Measurements from ENCODE around the gene CTDSP2.
"Not testable (repeated sequence)": the region's sequence is repeated elsewhere in the genome, so short reads cannot be mapped to it uniquely, and the experiment has no call there.

Gene CTDSP2

DNA sequence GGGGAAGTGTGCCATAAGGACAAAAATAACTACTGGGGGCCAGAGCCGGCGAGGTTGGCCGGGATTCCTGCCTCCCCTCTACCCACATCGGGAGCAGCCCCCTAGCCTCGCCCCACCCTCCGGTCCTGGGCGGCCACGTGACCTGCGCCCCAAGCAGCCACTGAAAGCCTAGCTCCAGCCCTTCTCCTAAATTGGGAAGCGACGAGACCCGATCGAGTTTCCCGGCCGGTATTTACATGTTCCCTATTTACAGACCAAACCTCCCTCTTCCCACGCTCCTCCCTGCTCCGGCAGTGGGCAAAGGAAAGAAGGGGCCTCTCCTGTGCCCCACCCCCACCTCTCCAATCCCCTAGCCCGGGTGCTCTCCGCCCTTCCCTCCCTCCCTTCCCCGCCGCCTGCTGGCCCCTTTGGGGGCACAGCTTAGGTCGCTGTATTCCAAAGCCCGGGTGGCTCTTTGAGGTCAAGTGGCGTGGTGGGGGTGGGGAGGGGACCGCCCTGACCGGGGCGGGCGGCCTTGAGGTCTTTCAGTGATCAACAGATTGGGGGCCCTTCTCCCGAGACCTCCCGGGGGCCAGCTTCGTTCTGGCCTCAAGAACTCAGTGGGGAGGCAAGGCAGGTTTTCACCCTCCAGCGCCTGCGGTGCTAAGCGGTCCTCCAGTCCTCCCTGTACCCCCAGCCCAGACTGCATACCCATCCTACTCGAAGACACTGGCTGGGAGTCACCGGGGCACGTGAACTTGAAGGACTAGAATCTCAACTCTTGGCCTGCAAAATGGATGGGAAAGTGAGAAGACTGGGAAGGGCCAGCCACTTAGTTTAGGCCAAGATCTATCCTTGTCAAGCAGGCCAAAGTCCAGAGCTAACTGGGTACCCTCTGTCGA is 6.3 kb upstream of the CTDSP2 start:
- peak; percentile 48 for DNase-seq (ENCODE audit: low spot score)

DNA sequence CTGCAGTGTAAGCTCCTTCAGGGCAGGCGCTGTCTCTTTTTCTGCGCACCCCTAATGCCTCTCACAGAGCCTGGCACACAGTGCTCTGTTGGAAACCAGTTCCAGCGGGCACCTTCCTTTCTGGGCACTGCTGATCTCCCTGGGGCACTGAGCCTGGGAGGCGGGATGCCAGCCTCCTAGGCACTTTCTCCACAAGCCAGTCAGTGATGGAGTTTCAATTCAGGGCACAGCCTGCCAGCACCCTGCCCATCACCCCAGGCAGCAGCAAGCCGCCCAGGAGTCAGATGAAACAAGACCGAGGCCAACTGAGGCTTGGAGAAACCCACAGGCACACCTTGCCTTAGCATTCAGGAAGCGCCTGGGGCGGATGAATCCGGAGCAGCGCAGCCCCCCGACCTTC is 5.7 kb upstream of the CTDSP2 start:
- no peak for DNase-seq (ENCODE audit: low spot score)

DNA sequence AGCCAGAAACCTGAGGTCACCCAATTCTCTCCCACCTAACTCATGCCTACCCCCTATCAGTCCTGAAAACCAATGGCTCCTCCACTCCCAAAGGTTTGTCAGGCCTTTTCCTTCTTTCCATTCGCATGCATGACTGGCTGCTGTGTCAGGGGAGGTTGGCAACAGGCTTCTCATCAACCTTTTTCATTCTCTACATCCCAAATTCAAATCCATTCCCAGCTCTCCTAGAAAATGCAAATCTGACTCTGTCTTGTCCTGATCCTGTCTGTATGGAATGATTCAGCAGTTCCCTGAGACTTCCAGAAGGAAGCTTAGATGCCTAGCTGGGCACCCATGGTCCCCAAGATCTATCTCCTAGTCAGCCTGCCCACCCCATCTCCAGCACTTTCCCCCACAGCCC is 5.0 kb upstream of the CTDSP2 start:
- no peak for DNase-seq (ENCODE audit: low spot score)

GRCh38 chr12:57850854-57851430 is 4.4 kb upstream of the CTDSP2 start:
- peak; percentile 37 for DNase-seq (ENCODE audit: low spot score)

DNA sequence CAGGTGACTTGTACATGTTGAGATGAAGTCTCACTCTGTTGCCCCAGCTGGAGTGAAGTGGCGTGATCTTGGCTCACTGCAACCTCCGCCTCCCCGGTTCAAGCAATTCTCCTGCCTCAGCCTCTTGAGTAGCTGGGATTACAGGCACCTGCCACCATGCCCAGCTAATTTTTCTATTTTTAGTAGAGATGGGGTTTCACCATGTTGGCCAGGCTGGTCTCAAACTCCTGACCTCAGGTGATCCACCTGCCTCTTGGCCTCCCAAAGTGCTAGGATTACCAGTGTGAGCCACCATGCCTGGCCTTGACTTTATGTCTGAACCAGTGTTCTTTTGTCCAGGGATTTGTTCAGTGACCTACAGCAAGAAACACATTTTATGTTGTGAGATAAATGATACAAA is 2.9 kb upstream of the CTDSP2 start:
- DNase-seq (ENCODE audit: low spot score) = not testable (repeated sequence)

GRCh38 chr12:57849035-57849434 is 2.5 kb upstream of the CTDSP2 start:
- no peak for DNase-seq (ENCODE audit: low spot score)

DNA sequence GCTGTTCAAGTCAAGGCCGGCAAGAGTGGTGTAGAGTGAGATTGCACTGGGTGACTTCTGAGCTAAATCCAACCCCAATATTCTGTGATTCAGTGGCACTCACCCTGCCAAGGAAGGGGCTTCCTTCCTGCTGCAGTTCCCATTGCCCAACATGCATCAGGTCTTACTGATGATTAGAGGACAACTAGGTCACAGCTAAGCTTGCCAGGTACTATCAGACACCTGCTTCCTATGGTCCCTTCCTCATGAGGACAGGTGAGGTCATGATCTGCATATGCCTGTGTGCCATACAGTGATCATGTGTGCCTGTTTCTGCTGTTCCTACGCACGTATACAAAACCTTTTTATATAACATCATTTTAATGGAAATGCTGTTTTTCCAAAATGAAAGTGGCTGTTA is 1.7 kb upstream of the CTDSP2 start:
- no peak for DNase-seq (ENCODE audit: low spot score)

DNA sequence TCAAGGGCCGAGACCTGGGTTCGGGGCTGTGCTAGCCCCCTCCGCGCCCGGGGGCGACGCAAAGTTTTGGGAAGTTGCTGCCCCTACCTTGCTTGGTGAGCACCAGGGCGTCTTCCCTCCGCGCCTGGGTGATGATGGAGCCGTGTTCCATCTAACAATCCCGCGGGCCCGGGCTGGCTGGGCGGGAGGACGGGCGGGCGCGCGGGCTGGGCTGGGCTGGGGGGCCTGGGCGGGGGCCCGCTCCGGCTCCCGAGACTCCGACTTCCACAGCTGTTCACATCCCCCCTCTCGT is 298 bp downstream of the CTDSP2 start:
- DNase-seq (ENCODE audit: low spot score) = no peak

DNA sequence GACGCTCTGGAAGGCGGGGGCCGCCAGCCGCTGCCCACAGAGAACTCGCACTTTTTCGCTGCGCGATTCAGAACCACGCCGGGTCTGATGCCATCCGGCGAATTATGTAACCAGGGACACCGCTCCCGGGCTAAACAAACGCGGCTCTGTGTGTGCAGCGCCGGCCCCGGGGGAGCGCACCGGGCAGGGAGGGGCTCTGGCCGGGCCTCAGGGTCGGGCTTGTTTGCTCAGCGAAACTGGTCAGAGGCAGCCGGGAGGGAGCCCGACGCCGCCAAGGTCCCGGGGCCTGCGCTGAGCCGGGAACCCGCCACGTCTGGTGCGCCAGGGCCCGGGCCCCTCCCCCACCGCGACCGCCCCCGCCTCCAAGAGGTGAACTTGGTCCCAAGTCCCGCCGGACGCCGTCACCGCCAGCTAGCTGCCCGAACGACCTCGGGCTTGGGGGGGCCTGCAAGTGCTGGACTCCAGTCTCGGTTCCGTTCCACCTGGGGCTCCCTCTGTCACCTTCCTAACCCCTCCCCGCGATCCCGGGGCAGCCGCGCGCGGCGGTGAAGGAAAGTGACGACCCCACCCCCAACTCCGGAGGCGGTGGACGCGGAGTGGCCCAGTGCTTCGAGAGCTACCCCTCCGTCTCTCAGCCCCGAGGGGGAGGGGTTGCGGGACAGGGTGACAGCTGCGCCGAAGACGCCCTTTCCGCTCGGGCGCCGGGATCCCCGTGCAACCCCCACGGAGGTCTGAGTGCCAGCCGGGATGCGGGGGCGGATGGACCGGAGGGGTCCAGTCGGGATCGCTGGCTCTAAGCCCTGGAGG is 848 bp downstream of the CTDSP2 start:
- DNase-seq (ENCODE audit: low spot score) = peak; percentile 67

DNA sequence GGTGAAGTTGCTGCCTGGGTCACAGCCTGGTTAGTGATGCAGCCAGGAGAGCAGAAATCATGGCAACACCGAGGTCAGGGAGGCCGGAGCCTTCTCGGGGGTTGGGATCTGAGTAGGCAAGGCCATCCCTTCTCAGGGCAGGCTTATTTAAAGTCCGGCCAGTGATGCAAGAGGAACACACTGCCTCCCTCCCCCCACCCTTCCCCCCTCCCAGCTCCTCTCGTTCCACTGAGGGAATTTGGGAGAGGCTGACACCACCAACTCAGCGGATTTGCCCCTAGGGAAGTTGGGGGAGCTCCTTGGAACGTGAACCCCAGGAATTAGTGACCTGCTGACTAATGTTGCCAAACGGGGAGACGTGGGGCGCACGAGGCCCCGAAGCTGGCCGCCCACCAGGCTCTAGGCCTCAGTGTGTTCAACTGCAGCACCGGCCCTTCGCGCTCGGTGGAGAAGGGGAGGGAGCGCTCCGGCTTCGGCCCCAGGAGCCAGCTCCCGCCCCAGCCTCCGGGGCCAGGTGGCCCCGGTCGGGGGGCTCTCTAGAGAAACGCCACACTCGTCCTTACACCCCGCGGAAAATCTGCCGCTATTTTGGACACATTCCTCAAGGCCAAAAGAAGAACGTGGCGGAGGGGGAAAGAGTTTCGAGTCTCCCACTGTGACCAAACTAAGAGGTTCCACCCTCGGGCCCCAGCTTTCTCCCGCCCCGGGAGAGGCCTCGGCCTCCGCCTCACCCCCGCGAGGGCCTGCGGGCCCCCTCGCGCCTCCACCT is 1.6 kb downstream of the CTDSP2 start:
- DNase-seq (ENCODE audit: low spot score) = peak; percentile 47

DNA sequence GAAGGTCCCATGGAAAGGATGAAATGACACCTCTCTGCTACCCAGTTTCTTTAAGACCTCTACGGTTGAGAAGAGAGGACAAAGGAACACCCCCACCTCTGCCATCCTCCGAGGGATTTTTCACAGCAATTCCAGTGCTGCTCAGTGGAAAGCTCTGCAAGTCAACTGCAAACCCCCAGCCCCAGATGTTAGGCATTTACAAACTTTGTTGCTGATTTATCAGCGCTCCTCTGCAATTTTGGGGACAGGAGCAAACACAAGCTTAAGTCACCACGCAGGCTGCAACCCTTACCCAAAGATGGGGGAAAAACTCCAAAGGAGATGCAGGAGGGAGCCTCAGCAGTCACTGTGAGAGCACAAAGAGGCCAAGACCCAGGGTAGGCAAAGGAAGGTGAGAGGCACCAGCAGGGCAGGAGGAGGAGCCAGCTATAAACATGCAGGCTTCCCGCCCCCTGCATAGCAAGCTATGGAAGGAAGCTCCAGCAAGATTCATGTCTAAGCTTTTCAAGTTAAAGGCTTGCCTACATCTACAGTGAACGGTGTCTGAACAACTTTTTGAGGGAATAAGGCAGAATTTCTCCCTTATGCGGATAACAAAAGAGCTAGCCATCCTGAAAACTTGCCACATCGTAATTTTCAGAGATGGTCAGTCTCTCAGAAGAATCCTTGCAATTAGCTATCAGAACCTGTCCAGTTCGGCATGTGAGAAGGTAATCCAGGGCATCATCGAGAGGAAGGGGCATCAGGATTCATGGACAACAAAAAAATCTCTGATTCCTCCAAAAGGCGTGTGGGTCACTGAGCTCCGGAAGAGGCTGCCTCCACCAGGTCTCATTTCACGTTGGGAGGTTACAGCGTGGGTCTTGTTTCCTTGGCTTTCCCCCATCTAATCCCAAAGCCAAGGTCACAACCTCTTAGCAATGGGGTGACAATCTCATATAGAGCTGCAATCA is 3.9 kb downstream of the CTDSP2 start:
- DNase-seq (ENCODE audit: low spot score) = peak; percentile 27

DNA sequence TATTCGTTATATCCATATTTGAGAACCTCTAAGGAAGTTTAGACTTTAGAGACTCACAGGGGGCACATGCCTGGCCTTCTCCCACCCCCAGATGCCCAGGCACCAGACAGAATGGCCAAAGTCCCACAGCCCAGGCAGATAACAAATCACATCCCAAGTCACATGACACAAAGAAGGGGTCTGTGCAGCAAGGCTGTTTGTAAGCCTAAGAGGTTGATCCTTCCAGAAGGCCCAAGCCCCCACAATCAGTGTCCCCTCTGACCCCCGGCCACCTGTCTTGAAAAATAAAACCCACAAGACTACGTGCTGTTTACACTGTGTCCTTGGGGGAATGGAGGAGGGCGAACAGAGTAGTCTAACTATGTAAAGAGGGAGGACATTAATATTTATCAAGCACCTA is 5.1 kb downstream of the CTDSP2 start:
- no peak for DNase-seq (ENCODE audit: low spot score)

- DNase-seq (ENCODE audit: low spot score) = no peak
Measured at GRCh38 chr12:57840726-57841125, 5.8 kb downstream of the CTDSP2 start.

GRCh38 chr12:57839996-57840395 is 6.5 kb downstream of the CTDSP2 start:
- no peak for DNase-seq (ENCODE audit: low spot score)

- no peak for DNase-seq (ENCODE audit: low spot score)
Measured at GRCh38 chr12:57838594-57839302, 7.8 kb downstream of the CTDSP2 start.

- no peak for DNase-seq (ENCODE audit: low spot score)
Measured at GRCh38 chr12:57837864-57838562, 8.5 kb downstream of the CTDSP2 start.

DNA sequence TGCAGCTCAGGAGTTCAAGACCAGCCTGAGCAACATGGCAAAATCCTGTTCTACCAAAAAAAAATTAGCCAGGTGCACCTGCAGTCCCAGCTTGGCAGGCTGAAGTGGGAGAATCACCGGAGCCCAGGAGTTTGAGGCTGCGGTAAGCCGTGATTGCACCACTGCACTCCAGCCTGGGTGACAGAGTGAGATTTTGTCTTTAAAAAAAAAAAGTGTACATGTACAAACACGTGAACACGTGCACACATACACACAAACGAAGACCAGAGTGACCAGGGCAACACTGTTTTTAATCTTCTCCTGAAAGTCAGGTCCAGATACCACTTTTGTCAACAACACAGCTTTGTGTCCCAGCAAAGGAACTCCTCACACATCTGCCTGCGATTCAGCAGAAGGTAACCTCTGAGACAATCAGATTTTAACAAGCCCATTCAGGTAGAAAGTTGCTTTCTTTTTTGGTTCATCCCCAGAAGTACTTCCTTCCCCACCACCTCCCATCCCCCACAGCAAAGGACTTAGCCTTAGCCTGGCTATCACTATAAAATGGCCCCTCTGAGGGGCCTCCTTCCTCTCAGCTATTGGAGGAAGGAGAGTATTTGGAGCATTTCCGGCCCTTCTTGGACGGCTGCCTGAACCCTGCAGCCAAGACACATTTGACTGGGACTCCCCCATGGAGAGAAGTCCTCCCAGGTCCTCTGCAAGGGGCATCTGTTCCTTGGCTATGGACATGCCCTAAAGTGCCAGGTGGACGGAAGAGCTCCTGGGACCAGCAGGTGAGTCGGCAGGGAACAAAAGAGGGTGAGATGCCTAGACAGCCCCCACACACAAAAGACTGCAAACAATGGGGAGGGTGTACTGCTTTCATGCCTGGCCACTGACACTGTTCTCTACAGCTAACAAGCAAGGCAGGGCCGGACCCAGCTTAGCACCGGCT is 9.8 kb downstream of the CTDSP2 start:
- no peak for DNase-seq (ENCODE audit: low spot score)

Data from SK-N-DZ (cell line).